ENCODE measurements around the gene CLRN3. TPM values are rescaled to one million over a fixed set of nuclear protein-coding genes. Genes with fewer than 3 reads are reported as not detected.

Gene CLRN3
- total and polyA plus RNA-seq, 8 donors = 0.18 to 0.84 (median 0.50) TPM; not detected in 2

- no peaks in the 10 kb centered on the region for H3K4me1 ChIP-seq
- DNase-seq (no peak), FAIRE-seq (no peak), ATAC-seq (no peak)
- H3K36me3 ChIP-seq = no peaks in the 10 kb centered on the region
- WGBS, 2 donors = 64 to 68% methylated on average over 4 of the region's 4 CpGs
- TF ChIP-seq CTCF (IDR thresholded peaks at IDR 0.05) = no peak
- intact Hi-C loops (cut with DNase I) = no loop called here
- H3K27me3 ChIP-seq = no peaks in the 10 kb centered on the region
- no peak overlapping the region for H3K4me3 ChIP-seq
- H3K27ac ChIP-seq = no peak overlapping the region
- H3K9me3 ChIP-seq = no peaks in the 10 kb centered on the region
These were observed 60.2 kb downstream of the CLRN3 start for GRCh38 chr10:127832501-127832900.

GRCh38 chr10:127830414-127830813 lies 62.3 kb downstream of the CLRN3 start:
- WGBS, 2 donors = 72 to 73% methylated on average over 4 of the region's 4 CpGs
- intact Hi-C loops (cut with DNase I) = no loop called here
- Histone ChIP-seq H3K4me1 (no peaks in the 10 kb centered on the region), H3K4me3 (no peak overlapping the region), H3K27me3 (no peaks in the 10 kb centered on the region), H3K36me3 (no peaks in the 10 kb centered on the region), H3K9me3 (no peaks in the 10 kb centered on the region), H3K27ac (no peak overlapping the region)
- ATAC-seq (no peak), FAIRE-seq (no peak), DNase-seq (no peak)
- TF ChIP-seq CTCF (IDR thresholded peaks at IDR 0.05) = no peak

Other genes starting within 250 kb of the CLRN3 start
- gene FOXI2, start 155.8 kb downstream of the CLRN3 start, total RNA-seq = under 1 TPM in 3 of 6 donors, not detected in 3; 0.06 to 0.22 (median 0.06) TPM
- gene FOXI2, start 155.8 kb downstream of the CLRN3 start, polyA plus RNA-seq = under 1 TPM in 1 of 2 donors, not detected in 1; 0.05 TPM
- 1 to 10 TPM; 1.0 to 7.1 (median 3.7) TPM for gene PTPRE, start 14.2 kb upstream of the CLRN3 start, total RNA-seq
- gene PTPRE, start 14.2 kb upstream of the CLRN3 start, polyA plus RNA-seq = 1 to 10 TPM; 1.7 to 1.8 TPM
- 1 to 10 TPM in 2 of 6 donors, under 1 TPM in 4; under 0.01 to 3.1 (median 0.60) TPM for gene MKI67, start 233.5 kb upstream of the CLRN3 start, total RNA-seq
- under 1 TPM; 0.02 to 0.11 TPM for gene MKI67, start 233.5 kb upstream of the CLRN3 start, polyA plus RNA-seq

All from pancreas (tissue), 10 donors.